Measurements from ENCODE around the gene DRD4. TPM values are rescaled to one million over a fixed set of nuclear protein-coding genes. Genes with fewer than 3 reads are reported as not detected.

The DRD4 gene
- polyA plus RNA-seq, 3 donors, result 0.16 to 0.18 TPM; not detected in 1

DNA sequence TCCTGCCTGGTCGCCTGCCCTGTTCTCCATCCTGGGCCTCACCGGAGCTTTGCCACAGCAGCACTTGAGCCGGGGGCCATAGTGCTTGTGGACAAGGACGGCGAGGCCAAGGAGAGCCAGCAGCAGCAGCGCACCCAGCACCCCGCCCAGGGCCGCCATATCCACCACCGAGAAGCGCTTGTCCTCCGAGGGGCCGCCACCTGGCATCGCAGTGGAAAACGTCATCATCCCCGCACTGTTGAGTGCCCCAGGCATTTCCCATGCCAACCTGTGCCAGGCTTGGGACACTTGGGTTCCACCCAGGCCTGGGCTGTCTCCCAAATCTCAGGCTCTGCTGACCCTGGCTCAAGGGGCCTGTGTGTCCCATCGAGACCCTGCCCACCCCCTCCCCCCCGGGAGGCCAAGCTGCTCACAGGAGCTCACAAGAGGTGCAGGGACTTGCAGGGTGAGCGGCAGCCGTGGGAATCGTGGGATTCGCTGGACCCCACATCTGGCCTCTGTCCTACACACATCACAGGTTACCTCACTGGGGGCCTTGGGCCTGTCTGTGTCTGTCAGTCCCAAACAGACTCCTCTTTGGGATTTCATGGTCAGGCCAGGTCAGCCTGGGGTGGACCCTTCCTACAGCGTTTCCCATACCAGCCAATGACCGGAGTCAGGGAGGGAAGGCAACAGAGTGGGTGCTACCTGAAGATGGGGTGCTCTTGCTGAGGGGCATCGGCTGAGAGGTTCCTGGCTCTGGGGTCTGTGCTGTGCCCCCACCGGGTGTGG, 19.0 kb upstream of the DRD4 start:
- 93 to 96% (median 94%) methylated on average over 23 to 25 of the region's 25 CpGs for WGBS, 3 donors
- no peak overlapping the region for H3K27ac ChIP-seq (ENCODE audit: low read depth, low read length)

DNA sequence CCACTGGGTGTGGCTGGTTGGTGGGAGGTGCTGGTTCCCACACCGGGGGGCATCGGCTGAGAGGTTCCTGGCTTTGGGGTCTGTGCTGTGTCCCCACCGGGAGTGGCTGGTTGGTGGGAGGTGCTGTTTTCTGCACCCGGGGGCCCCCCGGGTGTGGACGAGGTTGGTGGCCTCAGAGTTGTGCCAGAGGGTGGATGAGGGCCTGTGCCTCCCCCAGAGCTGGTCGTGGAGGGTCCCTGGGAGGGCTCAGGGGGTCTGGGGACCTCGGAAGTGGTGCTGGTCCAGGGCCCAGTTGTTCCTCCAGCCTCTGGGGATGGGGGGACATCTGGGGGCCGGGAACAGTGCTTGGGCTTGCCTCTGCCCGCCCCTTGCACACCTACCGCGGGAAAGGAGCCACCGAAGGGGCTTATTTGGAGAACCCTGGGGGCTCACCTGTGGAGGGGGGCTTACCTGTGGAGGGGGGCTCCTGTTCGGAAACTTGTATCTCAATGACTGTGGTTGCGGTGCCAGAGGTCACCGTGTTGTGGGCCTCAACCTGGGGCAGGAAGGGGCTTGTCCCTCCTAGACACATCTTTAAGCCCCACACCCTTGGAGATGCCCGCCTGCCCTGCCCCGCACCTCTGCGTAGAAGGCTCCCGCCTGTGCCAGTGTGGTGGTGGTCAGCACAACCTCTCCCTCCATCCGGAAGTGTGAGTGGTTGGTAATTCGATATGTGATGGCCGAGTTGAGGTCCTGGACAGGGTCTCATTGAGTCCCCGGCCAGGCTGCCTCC, 18.0 kb upstream of the DRD4 start:
- H3K27ac ChIP-seq (ENCODE audit: low read depth, low read length), result no peak overlapping the region
- 90 to 93% (median 93%) methylated on average over 21 to 24 of the region's 24 CpGs for WGBS, 3 donors

DNA sequence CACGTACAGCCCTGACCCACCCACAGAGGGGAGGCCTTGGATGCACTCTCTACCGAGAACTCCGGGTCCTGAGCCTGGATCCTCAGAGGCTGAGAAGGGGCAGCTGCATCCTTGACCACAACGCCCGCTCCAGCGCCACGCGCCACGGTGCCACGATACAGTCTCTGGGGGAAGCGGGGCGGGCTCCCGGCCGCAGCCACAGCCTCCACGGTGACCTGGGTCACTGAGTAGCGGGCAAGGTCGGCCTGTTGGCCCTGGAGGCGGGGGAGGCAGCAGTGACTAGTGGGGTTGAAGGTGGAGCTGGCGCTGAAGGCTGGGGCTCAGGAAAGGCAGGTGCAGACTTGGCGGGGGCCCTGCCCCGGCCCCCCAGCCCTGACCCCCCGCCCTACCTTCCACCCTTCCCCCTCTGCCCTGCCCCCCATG, 17.4 kb upstream of the DRD4 start:
- 95% methylated on average over 17 to 22 of the region's 22 CpGs for WGBS, 3 donors
- no peak overlapping the region for H3K27ac ChIP-seq (ENCODE audit: low read depth, low read length)

DNA sequence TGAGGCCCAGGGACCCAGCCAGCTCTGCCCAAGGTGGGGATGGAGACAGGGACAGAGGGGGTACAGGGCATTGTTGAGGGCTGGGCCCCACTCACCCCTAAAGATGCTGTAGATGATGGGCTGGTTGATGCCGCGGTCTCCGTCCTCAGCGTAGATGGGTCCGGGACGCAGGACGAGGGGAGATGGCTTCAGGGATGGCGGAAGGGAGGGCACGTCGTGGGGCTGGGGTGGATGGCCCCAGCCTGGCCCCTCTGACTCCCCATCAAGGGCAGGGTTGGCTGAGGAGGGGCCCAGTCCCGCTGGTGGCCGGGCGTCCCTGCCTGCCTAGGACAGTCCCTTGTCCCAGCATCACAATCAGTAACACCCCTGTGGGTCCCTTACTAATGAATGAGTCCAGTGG, 16.9 kb upstream of the DRD4 start:
- WGBS, 3 donors, result 95 to 97% (median 96%) methylated on average over 13 of the region's 13 CpGs
- no peak overlapping the region for H3K27ac ChIP-seq (ENCODE audit: low read depth, low read length)

DNA sequence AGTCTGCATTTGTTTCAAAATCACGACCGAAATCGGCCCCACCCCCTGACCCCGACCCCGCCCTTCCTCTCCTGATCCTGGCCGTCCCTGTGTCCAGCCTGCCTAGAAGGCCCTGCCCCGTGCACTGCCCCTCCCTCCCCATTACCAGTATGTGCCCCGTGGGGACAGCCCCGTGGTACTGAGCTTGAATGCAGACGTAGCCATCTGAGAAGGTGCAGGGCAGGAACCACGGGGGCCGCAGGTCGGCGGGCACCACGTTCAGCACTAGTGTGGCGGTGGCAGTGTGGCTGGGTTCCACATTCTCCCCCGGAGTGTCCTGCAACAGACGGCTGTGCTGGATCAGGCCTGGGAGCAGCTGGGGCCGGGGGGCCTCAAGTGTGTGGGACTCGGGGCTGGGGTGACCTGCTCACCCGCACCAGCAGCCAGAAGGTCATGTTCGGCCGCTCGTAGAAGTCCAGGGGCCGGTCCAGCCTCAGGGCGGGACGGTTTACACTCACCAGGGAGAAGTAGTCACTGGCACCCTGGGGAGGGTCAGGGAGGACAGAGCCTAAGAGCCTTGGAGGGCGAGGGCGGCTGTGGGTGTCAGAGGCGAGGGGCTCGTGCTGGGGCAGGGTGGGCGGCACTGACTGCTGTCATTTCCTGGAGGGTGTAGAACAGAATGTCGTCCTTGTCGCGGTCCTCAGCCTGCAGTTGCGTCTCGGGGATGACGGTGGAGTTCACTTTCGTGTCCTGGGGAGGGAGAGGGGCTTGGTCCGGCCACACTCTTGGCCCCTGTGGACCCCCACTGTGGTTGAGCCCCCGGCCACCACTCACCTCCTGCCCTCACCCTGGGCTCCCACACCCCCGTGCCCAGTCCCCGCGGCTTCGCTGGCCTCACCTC, 15.9 kb upstream of the DRD4 start:
- H3K27ac ChIP-seq (ENCODE audit: low read depth, low read length), result no peak overlapping the region
- WGBS, 3 donors, result 70 to 76% (median 76%) methylated on average over 43 to 45 of the region's 45 CpGs

DNA sequence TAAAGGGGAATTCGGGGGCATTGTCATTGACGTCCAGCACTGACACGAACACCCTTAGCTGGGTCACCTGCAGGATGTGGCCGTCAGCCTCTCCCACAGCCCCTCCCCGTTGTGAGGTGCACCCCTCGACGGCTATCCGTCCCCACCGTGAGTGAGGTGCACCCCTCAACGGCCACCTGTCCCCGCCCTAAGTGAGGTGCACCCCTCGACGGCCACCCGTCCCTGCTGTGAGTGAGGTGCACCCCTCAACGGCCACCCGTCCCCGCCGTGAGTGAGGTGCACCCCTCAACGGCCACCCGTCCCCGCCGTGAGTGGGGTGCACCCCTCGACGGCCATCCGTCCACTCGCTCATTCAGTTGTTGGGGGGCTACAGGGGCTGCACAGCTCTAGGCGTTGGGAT, 15.2 kb upstream of the DRD4 start:
- WGBS, 3 donors, result 87 to 90% (median 88%) methylated on average over 25 to 27 of the region's 27 CpGs
- no peak overlapping the region for H3K27ac ChIP-seq (ENCODE audit: low read depth, low read length)

DNA sequence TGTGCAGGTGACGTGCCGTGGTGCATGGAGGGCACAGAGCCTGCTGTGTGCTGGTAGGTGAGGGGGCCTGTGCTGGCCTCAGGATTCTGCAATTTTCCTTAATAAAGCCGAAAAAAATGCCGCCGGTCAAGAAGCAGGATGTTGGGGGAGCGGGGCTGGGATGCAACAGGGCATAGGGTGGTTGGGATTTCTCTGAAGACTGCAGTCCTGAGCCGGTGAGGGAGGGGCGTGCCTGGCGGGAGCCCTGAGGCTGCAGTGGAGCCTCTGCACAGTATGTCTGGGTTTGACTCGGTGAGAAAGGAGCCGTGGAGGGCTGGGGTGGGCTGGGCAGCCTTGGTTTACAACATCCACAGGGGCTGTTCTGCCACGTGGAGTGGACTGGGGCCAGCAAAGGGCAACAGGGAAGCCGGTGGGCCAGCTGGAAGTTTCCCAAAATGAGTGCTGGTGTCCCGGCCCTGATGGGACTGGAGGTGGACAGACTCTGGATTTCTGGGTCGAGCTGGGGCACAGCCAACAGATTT, 13.7 kb upstream of the DRD4 start:
- WGBS, 3 donors, result 81 to 85% (median 84%) methylated on average over 15 of the region's 15 CpGs
- H3K27ac ChIP-seq (ENCODE audit: low read depth, low read length), result no peak overlapping the region

DNA sequence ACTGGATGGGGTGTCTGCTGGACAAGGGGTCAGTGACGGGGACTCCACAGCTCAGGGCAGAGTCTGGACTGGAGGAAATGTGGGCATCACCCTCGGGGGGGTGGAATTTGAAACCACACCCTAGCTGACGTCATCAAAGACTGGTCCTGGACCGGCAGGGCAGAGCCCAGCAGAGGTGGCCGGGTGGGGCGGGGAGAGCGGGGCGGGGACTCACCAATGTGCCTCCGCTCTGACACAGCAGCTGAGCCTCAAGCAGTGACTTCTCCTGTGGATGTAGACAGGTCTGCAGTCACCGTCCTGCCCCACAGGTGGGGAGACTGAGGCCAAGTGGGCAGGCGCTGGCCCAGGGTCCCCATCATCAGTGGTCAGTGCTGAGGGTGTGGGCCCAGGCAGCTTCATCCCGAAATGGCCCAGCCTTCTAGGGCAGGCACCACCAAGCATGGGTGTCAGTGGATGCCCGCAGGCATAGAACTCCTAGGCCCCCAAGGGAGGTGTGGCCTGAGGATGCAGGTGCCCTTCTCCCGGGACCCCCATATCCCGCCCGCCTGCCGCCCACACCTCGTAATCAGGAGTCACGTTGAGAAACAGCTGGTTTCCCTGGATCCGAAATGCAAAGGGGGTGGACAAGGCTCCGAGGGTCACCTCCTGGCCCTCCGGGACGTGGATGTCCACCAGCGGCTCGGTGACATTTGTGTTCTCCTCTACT, 12.9 kb upstream of the DRD4 start:
- H3K27ac ChIP-seq (ENCODE audit: low read depth, low read length), result no peak overlapping the region
- WGBS, 3 donors, result 79 to 82% (median 81%) methylated on average over 24 to 25 of the region's 25 CpGs

DNA sequence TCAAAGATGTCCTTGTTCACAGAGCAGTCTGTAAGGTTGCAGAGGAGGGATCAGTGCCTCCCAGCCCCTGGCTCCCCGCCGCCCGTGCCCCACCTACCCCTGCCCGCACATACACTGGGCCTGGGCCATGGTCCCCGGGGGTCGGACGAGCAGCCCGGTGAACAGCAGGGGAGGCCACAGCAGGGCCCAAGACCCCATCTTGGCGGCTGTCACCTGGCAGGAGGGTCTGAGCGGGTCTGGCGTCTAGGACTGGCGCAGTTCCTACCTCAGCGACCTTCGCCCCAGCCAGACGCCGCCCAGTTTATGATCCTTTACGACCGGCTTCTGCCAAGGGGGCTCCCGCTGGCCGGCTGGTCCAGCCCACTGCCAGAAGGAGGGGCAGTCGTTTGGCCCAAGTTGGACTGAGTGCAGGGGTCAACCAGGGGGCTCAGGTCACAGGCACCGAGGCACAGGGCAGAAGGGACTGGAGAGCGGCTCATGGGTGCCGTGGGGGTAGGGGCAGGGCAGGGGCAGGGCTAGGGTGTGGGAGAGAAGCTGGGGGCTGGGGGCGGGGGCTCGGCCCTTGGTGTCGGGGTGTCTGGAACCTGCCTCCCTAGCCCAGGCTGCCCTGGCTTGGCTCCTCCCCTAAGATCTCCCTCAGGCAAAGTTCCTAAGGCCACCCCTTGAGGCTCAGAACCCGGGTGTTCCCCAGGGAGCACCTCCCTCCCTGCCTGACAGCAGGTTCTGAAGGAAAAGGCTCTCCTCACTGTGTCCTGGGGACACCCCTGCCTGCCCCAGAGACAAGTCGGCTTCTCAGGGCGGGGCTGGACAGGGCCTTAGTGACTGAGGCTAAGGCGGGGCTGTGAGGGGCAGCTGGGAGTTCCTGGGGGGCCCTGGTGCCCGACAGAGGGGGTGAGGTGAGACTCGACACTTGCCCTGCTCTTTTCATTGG, 12.1 kb upstream of the DRD4 start, which contains the start of gene CDHR5:
CDHR5 (minus strand) TSS at position 251 of the 931 bp plus-strand sequence; CDS start at position 198, 53 bp downstream.
- H3K27ac ChIP-seq (ENCODE audit: low read depth, low read length), result no peak within 1 kb of the TSS
- 66 to 82% (median 67%) methylated on average over 32 to 33 of the region's 33 CpGs for WGBS, 3 donors

DNA sequence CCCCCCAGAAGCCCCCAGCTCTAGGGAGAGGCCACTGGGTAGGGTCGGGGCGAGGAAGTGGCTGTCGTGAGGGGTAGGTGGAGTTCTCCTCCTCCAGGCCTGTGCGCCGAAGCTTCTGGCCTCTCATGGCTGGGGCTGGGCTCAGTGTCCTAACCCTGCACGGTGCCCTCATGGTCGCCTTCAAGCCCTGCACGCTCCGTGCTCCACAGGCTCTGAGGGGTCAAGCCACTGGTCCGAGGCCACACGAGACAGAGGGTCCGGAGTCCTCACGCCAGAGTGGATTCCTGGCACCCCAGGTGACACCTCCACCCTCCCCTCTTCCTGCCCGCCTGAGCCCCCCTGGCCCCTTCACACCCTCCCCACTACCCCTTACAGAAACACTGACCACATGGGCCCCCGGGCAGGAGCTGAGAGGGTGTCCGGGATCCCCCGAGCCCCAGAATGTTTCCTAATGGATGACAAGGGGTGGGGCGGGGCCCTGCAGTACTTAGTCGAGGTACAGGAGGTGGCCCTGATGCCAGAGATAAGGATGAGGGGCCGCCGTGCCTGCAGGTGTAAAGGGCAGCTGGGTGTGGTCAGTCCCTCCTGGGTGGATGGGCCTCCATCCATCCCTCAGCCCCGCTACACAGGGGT, 11.3 kb upstream of the DRD4 start:
- WGBS, 3 donors, result 67 to 78% (median 77%) methylated on average over 20 to 22 of the region's 22 CpGs
- no peak overlapping the region for H3K27ac ChIP-seq (ENCODE audit: low read depth, low read length)

DNA sequence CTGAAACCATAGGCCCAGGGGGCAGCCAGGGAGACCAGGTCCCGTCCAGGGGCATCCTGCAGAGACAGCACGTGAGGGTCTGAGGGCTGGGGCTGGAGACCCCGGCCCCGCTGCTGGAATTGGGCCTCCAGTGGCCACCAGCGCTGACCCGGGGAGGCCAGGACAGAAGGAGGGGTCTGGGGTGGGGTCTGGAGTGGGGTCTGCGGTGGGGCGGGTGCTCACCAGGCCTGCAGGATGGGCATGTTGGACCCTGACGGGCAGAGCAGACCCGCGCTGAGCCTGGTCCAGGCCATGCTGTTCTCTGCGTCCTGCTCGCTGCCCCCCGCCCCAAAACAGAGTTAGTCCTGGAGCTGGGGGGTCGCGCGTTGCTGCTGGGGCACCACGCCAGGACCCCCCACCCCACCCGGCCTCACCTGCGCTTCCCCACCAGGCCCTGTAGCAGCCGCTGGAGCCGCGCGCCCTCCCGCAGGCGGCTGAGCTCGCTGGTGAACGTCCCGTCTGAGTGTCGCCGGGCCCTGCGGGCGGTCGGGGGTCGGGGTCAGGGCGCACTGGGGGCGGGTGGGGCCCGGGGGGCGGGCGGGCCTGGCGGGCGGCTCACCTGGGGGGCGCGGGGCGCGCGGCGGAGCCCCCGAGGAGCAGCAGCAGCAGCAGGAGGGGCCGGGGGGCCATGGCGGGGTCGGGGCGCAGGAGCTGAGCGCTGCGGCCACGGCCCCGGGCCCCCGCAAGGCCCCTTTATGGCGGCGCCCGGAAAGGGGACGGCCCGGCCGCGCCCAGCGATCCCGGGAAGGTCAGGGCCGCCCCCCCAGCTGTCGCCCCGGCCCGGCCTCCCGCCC, 10.4 kb upstream of the DRD4 start, which contains the start of gene SCT:
SCT (minus strand) TSS at position 707 of the 833 bp plus-strand sequence; CDS start at position 669, 38 bp downstream.
- H3K27ac ChIP-seq (ENCODE audit: low read depth, low read length), result no peak within 1 kb of the TSS
- WGBS, 3 donors, result 10 to 20% (median 10%) methylated on average over 34 to 71 of the region's 72 CpGs

DNA sequence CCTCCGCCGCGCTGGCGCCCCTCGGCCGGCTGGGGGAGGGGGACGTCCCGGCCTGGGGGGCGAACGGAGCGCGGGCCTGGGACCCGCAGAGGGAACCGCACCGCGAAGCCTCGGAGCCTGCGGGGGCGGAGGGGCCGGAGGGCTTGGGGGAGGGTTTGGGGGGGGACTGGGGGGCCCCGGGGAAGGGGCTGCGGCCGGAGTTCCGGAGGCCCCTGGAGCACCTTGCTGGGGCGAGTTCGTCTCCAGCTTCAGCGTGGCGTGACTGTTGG, 9.8 kb upstream of the DRD4 start:
- no peak overlapping the region for H3K27ac ChIP-seq (ENCODE audit: low read depth, low read length)
- WGBS, 3 donors, result 18 to 38% (median 25%) methylated on average over 7 to 28 of the region's 28 CpGs

DNA sequence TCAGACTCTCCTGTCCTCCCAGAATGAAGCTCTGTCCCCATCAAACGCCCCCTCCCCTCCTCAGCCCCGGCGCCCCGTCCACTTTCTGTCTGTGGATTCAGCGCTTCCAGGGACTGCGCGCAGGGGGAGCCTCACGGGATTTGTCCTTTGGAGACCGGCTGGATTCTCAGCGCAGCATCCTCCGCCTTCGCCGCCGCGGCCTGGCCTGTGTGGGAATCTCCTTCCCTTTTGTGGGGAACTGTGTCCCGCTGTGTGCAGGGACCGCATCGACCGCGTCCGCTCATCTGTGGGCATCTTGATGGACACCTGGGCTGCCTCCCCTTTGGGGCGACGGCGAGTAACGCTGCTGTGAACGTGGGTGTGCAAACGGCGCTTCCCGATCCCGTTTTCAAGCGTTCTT, 9.0 kb upstream of the DRD4 start:
- H3K27ac ChIP-seq (ENCODE audit: low read depth, low read length), result no peak overlapping the region
- WGBS, 3 donors, result 91 to 95% (median 94%) methylated on average over 31 of the region's 31 CpGs

DNA sequence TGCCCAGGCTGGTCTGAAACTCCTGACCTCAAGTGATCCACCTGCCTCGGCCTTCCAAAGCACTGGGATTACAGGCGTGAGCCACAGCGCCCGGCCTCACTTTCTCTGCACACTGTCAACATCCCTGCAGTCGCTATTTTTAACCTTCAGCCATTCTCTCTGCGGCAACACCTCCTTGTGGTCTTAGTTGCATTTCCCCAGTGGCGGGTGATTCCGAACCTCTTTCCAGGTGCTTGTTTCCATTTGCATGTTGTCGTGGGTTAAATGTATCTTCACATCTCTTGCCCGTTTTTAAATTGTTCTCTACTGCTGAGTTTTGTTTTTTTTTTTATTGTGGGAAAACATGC, 7.9 kb upstream of the DRD4 start:
- 44 to 56% (median 44%) methylated on average over 10 of the region's 10 CpGs for WGBS, 3 donors
- no peak overlapping the region for H3K27ac ChIP-seq (ENCODE audit: low read depth, low read length)

DNA sequence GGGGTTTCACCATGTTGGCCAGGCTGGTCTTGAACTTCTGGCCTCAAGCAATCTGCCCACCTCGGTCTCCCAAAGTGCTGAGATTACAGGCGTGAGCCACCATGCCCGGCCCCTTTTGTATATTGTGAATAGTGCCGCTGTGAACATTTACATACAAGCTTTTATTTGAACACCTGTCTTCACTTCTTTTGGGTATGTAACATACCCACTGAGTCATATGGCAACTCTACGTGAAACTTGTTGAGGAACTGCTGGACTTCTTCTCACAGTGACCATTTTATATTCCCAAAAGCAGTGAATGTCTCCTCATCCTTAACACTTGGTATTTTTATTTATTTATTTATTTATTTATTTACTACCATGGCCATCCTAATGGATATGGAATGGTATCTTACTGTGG, 6.2 kb upstream of the DRD4 start:
- H3K27ac ChIP-seq (ENCODE audit: low read depth, low read length), result no peak overlapping the region
- WGBS, 3 donors, result 74 to 97% (median 93%) methylated on average over 5 of the region's 5 CpGs

DNA sequence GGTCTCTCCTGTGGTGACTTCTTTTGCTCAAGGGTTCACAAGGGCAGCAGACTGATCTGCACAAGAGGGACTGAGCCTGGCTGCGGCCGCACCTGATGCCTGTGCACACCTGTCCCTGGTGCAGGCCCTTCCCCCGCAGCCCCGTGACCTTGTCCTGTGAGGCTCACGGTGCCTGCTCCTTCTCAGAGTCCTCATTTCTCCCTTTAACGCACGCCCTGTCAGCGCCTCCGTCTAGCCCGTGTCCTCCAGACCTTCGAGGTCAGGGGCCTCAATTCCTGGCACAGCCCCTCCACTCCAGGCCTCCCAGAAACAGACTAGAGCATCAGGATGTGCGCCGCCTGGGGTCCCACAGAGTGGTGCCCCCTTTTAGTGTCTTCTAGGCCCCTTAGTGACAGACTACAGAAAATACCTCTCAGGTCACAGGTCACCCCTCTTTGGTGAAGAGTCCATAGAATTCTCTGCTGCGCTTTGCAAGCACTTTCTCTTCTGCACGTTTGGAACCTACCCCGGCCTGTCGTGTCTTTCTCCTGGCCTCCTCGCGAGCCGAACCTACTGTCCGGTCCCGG, 1.0 kb upstream of the DRD4 start:
- 59 to 76% (median 74%) methylated on average over 22 of the region's 22 CpGs for WGBS, 3 donors
- H3K27ac ChIP-seq (ENCODE audit: low read depth, low read length), result no peak overlapping the region
